GM12891 (cell line): ENCODE data around the gene ASZ1.

Source experiments
- DNase-seq: peaks from one replicate; pipeline ENCODE4 v3.0.0; 2011; ENCODE audit warnings: low spot score; ENCODE audit not compliant: insufficient read length
- FAIRE-seq: peaks from 2 replicates; lab custom pipeline; 2011; peaks lifted over from hg19 to GRCh38; lab: Jason Lieb, UNC
- PAX5 ChIP-seq: IDR thresholded peaks from 2 replicates; pipeline ENCODE4 v1.6.1; 2011; ENCODE audit warnings: low read length, moderate library complexity, mild to moderate bottlenecking; ENCODE audit not compliant: insufficient read depth, severe bottlenecking
- POLR2A ChIP-seq: IDR thresholded peaks from 2 replicates; pipeline ENCODE4 v1.6.1; 2011; ENCODE audit warnings: low read depth, low read length, control low read depth
- POLR2AphosphoS5 ChIP-seq: IDR thresholded peaks from 2 replicates; pipeline ENCODE4 v1.6.1; 2011; ENCODE audit warnings: low read depth, low read length, control low read depth
- POU2F2 ChIP-seq: IDR thresholded peaks from 2 replicates; pipeline ENCODE4 v1.6.1; 2011; ENCODE audit warnings: low read depth, mild to moderate bottlenecking, control low read depth, low read length, moderate library complexity
- SPI1 ChIP-seq: IDR thresholded peaks from 2 replicates; pipeline ENCODE4 v1.6.1; 2011; ENCODE audit warnings: low read depth, low read length, control low read depth
- TAF1 ChIP-seq: IDR thresholded peaks from 2 replicates; pipeline ENCODE4 v1.6.1; 2011; ENCODE audit warnings: low read depth, low read length, control low read depth

Gene ASZ1

GRCh38 chr7:117323305-117323850 is 103.9 kb downstream of the ASZ1 start:
- no peak for FAIRE-seq
- no peak for DNase-seq
- TF ChIP-seq TAF1 (no peak), SPI1 (no peak), POU2F2 (no peak), POLR2A (no peak), POLR2AphosphoS5 (no peak), PAX5 (no peak)

- no peak for TF ChIP-seq POLR2AphosphoS5
- no peak for TF ChIP-seq PAX5
- no peak for TF ChIP-seq POU2F2
- TF ChIP-seq POLR2A, result no peak
- TF ChIP-seq TAF1, result no peak
- no peak for TF ChIP-seq SPI1
- DNase-seq (no peak), FAIRE-seq (no peak)
These were observed 104.5 kb downstream of the ASZ1 start, which contains the start of gene WNT2 for GRCh38 chr7:117322741-117323304. Gene WNT2 (minus strand): TSS chr7:117323058. CDS start chr7:117322989, 69 bp downstream.

- DNase-seq (no peak), FAIRE-seq (no peak)
- TF ChIP-seq SPI1 (no peak), POLR2AphosphoS5 (no peak), POLR2A (no peak), POU2F2 (no peak), PAX5 (no peak), TAF1 (no peak)
These were observed 106.8 kb downstream of the ASZ1 start for GRCh38 chr7:117320523-117320922.

DNA sequence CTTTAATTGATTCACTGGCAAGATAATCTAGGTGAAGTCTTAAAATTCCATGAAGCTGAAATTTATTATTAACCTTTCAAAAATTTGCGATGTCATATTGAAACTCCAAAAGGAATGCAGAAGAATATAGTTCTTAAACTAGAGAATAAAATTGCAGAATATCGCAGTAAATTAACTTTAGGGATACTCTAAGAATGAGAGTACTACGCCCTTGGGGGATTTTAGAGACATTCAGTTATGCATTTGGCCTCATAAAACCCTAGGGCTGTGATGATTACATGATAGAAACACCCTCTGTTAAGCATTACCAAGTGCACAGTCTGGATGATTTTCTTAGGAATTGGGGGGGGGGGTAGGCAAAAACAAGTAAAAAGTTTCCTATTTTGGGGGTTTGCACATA is 108.1 kb downstream of the ASZ1 start:
- TF ChIP-seq POU2F2, result no peak
- no peak for TF ChIP-seq POLR2A
- no peak for TF ChIP-seq PAX5
- TF ChIP-seq POLR2AphosphoS5, result no peak
- TF ChIP-seq SPI1, result no peak
- no peak for TF ChIP-seq TAF1
- DNase-seq (no peak), FAIRE-seq (no peak)

GRCh38 chr7:117313582-117313981 is 113.7 kb downstream of the ASZ1 start:
- DNase-seq, result no peak
- no peak for TF ChIP-seq POLR2A
- TF ChIP-seq SPI1, result no peak
- no peak for TF ChIP-seq PAX5
- no peak for TF ChIP-seq POLR2AphosphoS5
- no peak for TF ChIP-seq POU2F2
- no peak for TF ChIP-seq TAF1
- FAIRE-seq, result no peak
